KMS-11 (cell line): ENCODE measurements around the gene FAM110D.

ENCODE experiments used
- H2AFZ ChIP-seq: fragments of 200-600 bp; sonication (generic); 2 replicates; pipeline ENCODE4 v1.6.1; 2016; ENCODE audit warnings: antibody characterized with exemption, mixed run types, low read depth
- H3K27ac ChIP-seq: fragments of 200-600 bp; sonication (generic); 2 replicates; pipeline ENCODE4 v1.6.1; 2016; ENCODE audit warnings: mild to moderate bottlenecking, mixed run types
- H3K27me3 ChIP-seq: fragments of 200-600 bp; sonication (generic); 2 replicates; pipeline ENCODE4 v1.6.1; 2017; ENCODE audit warnings: mild to moderate bottlenecking, low read depth, mixed run types, moderate library complexity; ENCODE audit not compliant: insufficient read depth
- H3K36me3 ChIP-seq: fragments of 200-600 bp; sonication (generic); 2 replicates; pipeline ENCODE4 v1.6.1; 2017; ENCODE audit warnings: mild to moderate bottlenecking, mixed run types; ENCODE audit not compliant: insufficient read depth
- H3K4me1 ChIP-seq: fragments of 200-600 bp; sonication (generic); 2 replicates; pipeline ENCODE4 v1.6.1; 2016; ENCODE audit warnings: mild to moderate bottlenecking, low read depth, mixed run types; ENCODE audit not compliant: poor library complexity, severe bottlenecking
- H3K4me2 ChIP-seq: fragments of 200-600 bp; sonication (generic); 2 replicates; pipeline ENCODE4 v1.7.0; 2016; ENCODE audit warnings: mild to moderate bottlenecking, mixed run types
- H3K4me3 ChIP-seq: fragments of 200-600 bp; sonication (generic); IDR thresholded peaks from 2 replicates; pipeline ENCODE4 v1.6.1; 2017; ENCODE audit warnings: low read depth, low read length, mixed read lengths; ENCODE audit not compliant: insufficient read depth
- H3K79me2 ChIP-seq: fragments of 200-600 bp; sonication (generic); 2 replicates; pipeline ENCODE4 v1.6.1; 2016; ENCODE audit warnings: low read depth, mixed run types; ENCODE audit not compliant: insufficient read depth
- H3K9ac ChIP-seq: fragments of 200-600 bp; sonication (generic); 2 replicates; pipeline ENCODE4 v1.6.1; 2016; ENCODE audit warnings: mild to moderate bottlenecking, mixed run types
- H4K20me1 ChIP-seq: fragments of 200-600 bp; sonication (generic); 2 replicates; pipeline ENCODE4 v1.6.1; 2016; ENCODE audit warnings: mild to moderate bottlenecking, mixed run types; ENCODE audit not compliant: insufficient read depth
- TF ChIP-seq, protein P1 (sequence below): fragments of 200-600 bp; sonication (generic); conservative IDR thresholded peaks from 2 replicates; pipeline ENCODE4 v1.6.1; 2017; ENCODE audit warnings: low read depth, mild to moderate bottlenecking, antibody characterized with exemption, low read length, moderate library complexity, mixed read lengths

The FAM110D gene

DNA sequence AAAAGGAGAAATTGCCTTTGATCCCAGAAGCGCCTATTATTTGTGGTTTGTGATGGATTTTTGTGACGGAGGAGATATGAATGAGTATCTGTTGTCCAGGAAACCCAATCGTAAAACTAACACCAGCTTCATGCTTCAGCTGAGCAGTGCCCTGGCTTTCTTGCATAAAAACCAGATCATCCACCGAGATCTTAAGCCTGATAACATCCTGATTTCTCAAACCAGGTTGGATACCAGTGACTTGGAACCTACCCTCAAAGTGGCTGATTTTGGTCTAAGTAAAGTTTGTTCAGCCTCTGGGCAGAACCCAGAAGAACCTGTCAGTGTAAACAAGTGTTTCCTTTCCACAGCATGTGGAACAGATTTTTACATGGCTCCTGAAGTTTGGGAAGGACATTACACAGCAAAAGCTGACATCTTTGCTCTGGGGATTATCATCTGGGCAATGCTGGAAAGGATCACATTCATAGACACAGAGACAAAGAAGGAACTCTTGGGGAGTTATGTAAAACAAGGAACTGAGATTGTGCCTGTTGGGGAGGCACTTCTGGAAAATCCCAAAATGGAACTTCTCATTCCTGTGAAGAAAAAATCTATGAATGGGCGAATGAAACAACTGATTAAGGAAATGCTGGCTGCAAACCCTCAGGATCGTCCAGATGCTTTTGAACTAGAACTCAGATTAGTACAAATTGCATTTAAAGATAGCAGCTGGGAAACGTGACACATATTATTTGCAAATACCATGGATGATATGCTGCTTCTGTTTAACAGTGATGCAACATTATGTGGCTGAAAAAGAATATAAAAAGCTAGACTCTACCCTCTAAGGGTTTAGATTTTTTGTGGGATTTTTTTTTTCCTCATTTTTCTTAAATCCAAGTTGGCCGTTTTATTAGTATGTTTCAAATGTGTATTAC lies 36.8 kb upstream of the FAM110D start:
- no peak overlapping the region for H3K4me2 ChIP-seq
- H3K27me3 ChIP-seq = no peaks in the 10 kb centered on the region
- H3K27ac ChIP-seq = no peak overlapping the region
- H3K4me3 ChIP-seq = no peak overlapping the region
- H3K4me1 ChIP-seq = peaks cover 90% of the 10 kb centered on the region
- TF ChIP-seq, protein P1, sequence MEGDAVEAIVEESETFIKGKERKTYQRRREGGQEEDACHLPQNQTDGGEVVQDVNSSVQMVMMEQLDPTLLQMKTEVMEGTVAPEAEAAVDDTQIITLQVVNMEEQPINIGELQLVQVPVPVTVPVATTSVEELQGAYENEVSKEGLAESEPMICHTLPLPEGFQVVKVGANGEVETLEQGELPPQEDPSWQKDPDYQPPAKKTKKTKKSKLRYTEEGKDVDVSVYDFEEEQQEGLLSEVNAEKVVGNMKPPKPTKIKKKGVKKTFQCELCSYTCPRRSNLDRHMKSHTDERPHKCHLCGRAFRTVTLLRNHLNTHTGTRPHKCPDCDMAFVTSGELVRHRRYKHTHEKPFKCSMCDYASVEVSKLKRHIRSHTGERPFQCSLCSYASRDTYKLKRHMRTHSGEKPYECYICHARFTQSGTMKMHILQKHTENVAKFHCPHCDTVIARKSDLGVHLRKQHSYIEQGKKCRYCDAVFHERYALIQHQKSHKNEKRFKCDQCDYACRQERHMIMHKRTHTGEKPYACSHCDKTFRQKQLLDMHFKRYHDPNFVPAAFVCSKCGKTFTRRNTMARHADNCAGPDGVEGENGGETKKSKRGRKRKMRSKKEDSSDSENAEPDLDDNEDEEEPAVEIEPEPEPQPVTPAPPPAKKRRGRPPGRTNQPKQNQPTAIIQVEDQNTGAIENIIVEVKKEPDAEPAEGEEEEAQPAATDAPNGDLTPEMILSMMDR = no peak
- H4K20me1 ChIP-seq = no peaks in the 10 kb centered on the region
- H3K9ac ChIP-seq = no peak overlapping the region
- H3K36me3 ChIP-seq = no peaks in the 10 kb centered on the region
- peaks cover 3% of the 10 kb centered on the region; the same call in 1 of the 2 replicates for H3K79me2 ChIP-seq
- no peak overlapping the region for H2AFZ ChIP-seq

DNA sequence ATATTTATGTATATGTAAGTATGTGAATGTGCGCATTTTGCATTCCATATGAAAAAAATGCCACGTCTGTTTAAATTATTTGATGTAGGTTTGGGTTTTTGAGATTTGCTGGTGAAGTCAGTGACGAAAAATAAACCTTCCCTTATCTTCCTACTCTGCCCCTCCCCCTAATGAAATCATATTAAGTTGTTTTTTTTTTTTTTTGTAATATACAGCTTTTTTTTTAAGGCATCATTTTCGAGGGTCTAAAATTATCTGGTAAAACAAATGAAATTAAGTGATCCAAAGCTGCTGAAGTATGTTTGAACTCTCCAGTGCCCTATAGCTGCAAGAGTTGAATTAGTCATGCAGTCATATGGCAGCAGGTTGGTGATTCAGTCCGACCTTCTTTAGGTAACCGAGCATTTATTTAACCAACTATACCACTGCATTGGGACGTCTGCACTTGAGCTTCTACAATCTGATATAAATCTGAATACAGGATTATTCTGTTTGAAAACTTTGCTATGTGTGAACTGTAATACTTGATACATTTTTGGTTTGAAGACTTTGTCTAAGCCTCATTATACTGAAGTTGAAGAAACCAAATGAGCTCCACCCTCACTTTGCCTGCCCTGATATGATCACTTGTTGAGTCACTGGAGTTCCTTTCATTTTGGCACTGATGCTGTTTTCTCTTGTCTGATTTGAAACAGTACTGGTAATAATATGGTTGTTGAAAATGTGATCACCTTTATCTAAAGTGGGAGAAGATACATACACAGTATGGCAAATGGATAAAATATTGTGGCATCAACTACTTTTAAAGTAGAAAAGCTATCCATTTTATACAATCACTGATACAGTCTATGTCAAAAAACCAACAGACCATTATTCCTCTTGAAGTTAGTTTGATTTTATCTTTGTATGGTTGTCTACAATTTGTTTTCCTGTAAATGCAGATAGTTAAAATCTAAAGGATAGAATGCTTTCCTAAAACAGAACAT lies 35.6 kb upstream of the FAM110D start:
- H2AFZ ChIP-seq = no peak overlapping the region
- H3K4me2 ChIP-seq = no peak overlapping the region
- no peak overlapping the region for H3K27ac ChIP-seq

DNA sequence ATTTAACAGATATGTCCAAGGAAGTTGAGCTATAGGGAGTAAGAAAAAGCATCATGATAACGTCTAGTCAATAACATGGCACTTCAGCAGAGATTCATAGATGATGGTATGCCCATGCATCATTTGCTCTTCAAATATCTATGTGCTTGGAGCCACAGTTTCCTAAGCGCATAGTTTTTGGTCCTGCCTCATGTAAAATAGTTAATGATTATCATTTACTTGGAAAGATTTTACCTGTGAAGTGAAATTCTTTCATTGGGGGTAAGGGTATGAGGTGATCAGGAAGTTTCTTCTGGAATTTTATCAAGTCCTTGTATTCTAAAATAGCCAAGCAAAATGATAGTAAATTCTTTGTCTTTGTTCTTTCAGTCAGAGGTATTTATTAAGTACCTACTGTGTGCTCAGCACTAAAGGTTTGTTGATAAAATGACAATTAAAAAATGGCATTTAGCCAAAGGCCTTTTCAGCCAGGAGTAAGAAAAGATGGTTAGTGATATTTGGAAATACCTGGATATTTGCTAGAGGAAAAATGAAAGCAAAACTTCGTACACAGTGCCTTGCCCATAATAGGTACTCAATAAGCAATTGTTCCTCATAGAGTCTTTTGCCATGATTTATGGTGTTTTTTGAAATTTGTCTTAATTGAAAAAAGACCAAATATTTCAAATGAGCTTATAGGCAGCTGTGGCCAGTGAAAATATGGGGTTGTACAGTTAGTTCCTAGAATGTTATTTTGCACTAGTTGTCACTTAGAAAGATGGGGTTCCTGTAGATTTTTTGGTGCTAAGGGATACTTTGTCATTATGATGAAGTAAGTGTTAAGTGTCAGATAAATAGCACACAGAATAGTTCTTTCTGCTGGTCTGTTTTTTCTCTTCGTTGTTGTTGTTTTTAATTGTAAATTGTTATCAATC lies 34.2 kb upstream of the FAM110D start:
- peaks cover 76% of the 10 kb centered on the region for H3K4me1 ChIP-seq
- no peaks in the 10 kb centered on the region for H3K27me3 ChIP-seq
- no peak overlapping the region for H2AFZ ChIP-seq
- H3K4me2 ChIP-seq = peak overlapping the region; percentile 67; the same call in 1 of the 2 replicates
- no peak overlapping the region for H3K4me3 ChIP-seq
- H3K27ac ChIP-seq = no peak overlapping the region; the same call in 1 of the 2 replicates
- H4K20me1 ChIP-seq = no peaks in the 10 kb centered on the region
- no peaks in the 10 kb centered on the region for H3K36me3 ChIP-seq
- TF ChIP-seq, protein P1 = no peak
- peaks cover 3% of the 10 kb centered on the region; the same call in 1 of the 2 replicates for H3K79me2 ChIP-seq
- H3K9ac ChIP-seq = no peak overlapping the region

More for the DNA sequence above, 35.6 kb upstream of the FAM110D start:
- no peaks in the 10 kb centered on the region for H3K36me3 ChIP-seq
- no peak overlapping the region for H3K4me3 ChIP-seq
- no peak overlapping the region for H3K9ac ChIP-seq
- no peaks in the 10 kb centered on the region for H3K27me3 ChIP-seq
- peaks cover 3% of the 10 kb centered on the region; the same call in 1 of the 2 replicates for H3K79me2 ChIP-seq
- peaks cover 90% of the 10 kb centered on the region for H3K4me1 ChIP-seq
- TF ChIP-seq, protein P1 = no peak
- H4K20me1 ChIP-seq = no peaks in the 10 kb centered on the region

DNA sequence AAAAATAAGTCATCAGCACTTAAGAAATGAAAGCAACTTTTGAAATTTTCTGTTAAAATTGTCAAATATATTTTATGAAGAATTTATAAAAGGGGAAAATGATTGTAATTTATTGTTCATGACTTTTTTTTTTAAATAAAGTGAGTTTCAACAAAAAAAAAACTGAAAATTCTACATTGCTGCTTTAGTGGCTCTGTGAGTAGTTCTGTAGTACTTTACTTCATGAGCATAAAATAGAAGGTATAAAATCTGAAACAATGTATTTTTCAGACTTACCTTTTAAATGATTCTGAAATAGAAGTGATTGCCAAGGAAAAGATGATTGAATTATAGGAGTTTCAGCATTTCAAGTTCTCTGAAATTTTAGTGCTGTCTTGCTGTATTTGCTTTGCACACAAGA lies 33.5 kb upstream of the FAM110D start:
- Histone ChIP-seq H4K20me1 (no peaks in the 10 kb centered on the region), H3K27me3 (no peaks in the 10 kb centered on the region), H3K4me1 (peaks cover 69% of the 10 kb centered on the region), H2AFZ (no peak overlapping the region), H3K79me2 (peaks cover 3% of the 10 kb centered on the region; the same call in 1 of the 2 replicates), H3K4me2 (peak overlapping the region; percentile 67), H3K4me3 (no peak overlapping the region), H3K36me3 (no peaks in the 10 kb centered on the region), H3K9ac (no peak overlapping the region), H3K27ac (peak overlapping the region; percentile 74; the same call in 1 of the 2 replicates)
- TF ChIP-seq, protein P1 = no peak
